ENCODE results near the gene FAM25A.
A peak's percentile ranks its signal among the peaks of the same experiment; 100 is the strongest.
"Not testable (repeated sequence)": the region's sequence is repeated elsewhere in the genome, so short reads cannot be mapped to it uniquely, and the experiment has no call there.

FAM25A gene

DNA sequence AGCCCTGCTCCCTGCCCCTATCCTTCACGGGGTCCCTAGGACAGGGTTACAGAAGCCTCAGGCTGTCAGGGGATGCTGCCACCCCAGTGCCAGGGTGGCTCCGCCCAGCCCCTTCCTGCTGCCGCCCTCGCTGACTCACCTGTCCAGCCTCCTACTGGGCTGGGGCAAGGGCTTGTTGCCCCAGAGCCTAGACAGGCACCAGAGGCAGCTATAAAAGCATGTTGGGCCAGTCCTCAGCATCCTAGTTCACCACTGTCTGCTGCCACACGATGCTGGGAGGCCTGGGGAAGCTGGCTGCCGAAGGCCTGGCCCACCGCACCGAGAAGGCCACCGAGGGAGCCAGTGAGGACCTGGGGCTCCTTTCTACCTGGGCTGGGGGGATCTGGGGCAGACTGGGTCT, at the start of gene FAM25A:
TSS of gene FAM25A (plus strand) at position 239 of the 400 bp plus-strand sequence. CDS start at position 270, 31 bp downstream.
- not testable (repeated sequence) for DNase-seq

- DNase-seq: no peak
Measured at GRCh38 chr10:86970982-86971231, 49.2 kb upstream of the FAM25A start.

DNA sequence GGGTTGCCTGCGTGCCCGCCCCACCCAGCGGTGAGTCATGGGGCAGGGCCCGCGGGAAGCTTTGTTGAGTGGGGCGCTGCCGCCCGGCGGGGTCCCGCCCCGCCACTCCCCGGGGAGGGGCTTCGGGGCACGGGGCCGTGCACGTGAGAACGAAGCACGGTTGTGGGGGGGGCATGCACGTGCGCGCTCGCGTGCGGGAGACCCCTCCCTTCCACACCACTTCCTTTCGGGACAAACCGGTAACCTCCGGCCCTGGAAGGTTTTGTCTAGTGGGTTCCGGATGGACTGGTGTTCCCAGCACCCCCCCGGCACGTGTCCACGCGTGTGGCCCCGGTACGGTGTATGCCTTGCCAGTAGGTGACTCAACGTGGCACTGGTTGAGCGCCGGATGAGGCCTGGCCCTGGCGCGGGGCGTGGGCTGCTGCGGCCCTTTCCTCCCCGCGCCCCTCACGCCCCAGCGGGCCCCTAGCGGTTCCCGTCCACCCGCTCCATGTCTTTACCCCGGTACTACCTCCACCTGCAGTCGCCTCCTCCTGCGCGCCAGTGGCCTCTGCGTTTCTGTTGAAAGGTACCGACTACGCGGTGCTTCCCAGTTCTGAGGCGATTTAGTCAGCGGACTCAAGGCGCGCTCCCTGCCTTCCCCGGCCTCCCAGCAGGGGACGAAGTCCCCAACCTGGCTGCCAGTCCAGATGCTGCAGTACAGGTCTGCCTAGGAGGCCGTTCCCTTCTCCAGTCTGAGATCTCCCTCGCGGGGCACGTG, 48.7 kb upstream of the FAM25A start:
- peak; percentile 88 for DNase-seq

- no peak for DNase-seq
Measured at GRCh38 chr10:86972613-86973380, 47.3 kb upstream of the FAM25A start.

- DNase-seq: no peak
Measured at GRCh38 chr10:86974484-86974883, 45.6 kb upstream of the FAM25A start.

- no peak for DNase-seq
Measured at GRCh38 chr10:86976362-86977056, 43.6 kb upstream of the FAM25A start.

GRCh38 chr10:86978457-86978856, 41.6 kb upstream of the FAM25A start:
- not testable (repeated sequence) for DNase-seq

- DNase-seq: no peak
Measured at GRCh38 chr10:86979296-86979818, 40.7 kb upstream of the FAM25A start.

- DNase-seq: no peak
Measured at GRCh38 chr10:86979977-86980448, 40.1 kb upstream of the FAM25A start.

DNA sequence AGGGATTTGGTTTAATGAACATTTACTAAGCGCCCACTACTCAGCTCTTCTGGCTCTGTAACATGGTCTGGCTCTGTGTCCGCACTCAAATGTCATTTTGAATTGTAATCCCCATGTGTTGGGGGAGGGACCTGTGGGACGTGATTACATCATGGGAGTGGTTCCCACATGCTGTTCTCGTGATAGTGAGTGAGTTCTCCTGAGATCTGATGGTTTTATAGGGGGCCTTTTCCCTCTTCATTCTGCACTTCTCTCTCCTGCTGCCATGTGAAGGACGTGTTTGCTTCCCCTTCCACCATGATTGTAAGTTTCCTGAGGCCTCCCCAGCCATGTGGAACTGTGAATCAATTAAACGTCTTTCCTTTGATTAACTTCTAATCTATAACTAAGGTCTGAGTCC, 39.1 kb upstream of the FAM25A start:
- not testable (repeated sequence) for DNase-seq

DNA sequence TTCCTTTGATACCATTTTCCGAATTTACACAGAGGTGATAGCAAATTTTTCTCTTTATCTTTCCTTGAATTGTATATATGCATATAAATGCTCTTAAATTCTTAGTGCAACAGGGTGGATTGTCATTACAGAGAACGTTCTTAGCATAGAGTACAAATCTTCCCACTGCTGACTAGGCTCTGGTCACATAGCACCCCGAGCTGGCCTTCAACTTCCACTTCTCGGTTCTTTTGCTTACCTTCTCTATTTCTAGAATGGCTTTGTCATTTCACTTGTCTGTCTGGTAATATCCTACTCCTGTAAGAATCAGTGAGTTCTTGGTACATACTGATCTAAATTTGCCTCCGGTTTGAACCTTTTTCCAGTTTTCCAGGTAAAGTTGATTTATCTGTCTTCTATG, 38.4 kb upstream of the FAM25A start:
- DNase-seq: no peak

DNA sequence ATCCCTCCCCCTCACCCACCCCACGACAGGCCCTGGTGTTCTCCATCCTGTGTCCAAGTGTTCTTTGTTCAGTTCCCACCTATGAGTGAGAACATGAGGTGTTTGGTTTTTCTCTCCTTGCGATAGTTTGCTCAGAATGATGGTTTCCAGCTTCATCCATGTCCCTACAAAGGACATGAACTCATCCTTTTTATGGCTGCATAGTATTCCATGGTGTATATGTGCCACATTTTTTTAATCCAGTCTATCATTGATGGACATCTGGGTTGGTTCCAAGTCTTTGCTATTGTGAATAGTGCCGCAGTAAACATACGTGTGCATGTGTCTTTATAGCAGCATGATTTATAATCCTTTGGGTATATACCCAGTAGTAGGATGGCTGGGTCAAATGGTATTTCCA, 35.6 kb upstream of the FAM25A start:
- DNase-seq: not testable (repeated sequence)

DNA sequence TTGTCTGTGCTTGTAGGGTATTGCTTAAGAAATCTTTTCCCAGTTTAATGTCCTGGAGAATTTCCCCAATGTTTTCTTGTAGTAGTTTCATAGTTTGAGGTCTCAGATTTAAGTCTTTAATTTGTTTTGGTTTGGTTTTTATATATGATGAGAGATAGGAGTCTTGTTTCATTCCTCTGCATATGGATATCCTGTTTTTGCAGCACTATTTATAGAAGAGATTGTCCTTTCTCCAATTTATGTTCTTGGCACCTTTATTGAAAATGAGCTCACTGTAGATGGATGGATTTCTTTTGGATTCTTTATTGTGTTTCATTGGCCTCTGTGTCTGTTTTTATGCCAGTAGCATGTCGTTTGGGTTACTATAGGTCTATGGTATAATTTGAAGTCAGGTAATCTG, 31.6 kb upstream of the FAM25A start:
- DNase-seq: no peak

- DNase-seq: not testable (repeated sequence)
Measured at GRCh38 chr10:86991362-86991761, 28.7 kb upstream of the FAM25A start.

- DNase-seq: no peak
Measured at GRCh38 chr10:86992456-86992855, 27.6 kb upstream of the FAM25A start.

DNA sequence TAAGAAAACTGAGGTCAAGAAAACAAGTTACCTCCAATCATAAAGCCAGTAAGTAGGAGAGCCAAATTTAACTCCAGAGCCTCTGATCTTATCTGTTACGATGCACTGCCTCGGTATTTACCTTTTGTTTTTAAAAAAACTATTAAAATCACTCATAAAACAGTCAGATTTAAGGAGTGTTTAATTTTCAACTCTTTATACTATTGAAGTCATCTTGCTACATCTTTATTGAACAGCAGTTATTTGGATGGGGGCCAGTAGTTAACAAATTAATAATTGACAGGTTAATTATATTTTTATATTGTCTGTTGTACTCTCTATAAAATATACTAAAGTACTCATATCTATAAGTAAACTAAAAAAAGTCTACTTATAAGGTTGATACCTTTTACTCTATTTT, 27.2 kb upstream of the FAM25A start:
- no peak for DNase-seq

DNA sequence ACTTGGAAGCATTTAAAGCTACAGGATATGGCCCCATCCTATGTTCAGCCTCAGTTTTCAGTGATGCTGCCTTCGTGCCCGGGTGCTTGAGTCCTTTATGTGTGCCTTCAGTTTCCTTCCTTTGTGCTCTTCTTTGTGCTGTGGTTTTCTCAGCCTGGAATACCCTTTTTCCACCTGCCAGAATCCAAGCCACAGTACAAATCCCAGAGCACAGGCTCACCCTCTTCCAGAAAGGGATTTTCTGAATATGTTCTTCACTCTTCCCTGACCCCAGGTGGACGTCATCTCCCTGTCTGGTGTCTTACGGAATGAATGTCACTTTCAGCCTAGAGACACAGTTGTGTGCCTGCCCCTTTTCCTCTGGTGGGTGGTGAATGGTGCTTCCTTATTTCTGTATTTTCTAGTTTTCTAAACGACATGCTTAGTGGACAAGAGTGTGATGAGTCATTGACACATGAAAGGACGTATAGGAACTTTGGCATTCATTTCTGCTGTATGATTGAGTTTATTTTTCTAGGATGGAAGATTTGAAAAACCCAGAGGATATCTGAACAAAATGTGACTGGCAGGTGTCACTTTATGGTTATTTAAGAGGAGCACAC, 20.2 kb upstream of the FAM25A start:
- not testable (repeated sequence) for DNase-seq

GRCh38 chr10:87000491-87000890, 19.6 kb upstream of the FAM25A start:
- no peak for DNase-seq

DNA sequence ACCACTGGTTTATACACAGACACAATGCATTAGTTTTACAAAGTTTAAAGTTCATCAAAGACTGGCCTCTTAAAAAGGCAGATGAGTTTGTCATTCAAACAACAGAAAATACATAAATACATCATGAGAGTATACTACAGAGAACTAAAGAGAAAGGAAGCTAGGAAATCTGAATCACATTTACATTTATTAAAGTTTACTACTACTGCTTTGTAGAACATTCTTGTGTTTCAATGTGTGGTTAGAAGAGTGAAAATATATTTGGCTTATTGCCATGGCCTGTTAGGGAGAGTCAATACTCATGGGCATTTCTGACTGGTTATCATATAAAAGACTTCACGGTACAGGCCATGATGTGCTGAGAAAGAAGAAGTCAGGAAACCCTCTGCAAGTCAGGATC, 13.0 kb upstream of the FAM25A start:
- DNase-seq: not testable (repeated sequence)

GRCh38 chr10:87007674-87008073, 12.4 kb upstream of the FAM25A start:
- not testable (repeated sequence) for DNase-seq

DNA sequence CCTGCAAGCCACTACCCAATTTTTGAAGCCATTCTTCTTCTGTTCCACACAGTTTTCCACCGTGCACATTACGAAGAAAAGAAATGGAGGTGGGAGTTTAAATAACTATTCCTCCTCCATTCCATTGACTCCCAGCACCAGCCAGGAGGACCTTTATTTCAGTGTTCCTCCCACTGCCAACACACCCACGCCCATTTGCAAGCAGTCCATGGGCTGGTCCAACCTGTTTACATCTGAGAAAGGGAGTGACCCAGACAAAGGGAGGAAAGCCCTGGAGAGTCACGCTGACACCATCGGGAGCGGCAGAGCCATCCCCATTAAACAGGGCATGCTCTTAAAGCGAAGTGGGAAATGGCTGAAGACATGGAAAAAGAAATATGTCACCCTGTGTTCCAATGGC, 11.8 kb upstream of the FAM25A start:
- not testable (repeated sequence) for DNase-seq

GRCh38 chr10:87009134-87009696, 10.9 kb upstream of the FAM25A start:
- DNase-seq: not testable (repeated sequence)

DNA sequence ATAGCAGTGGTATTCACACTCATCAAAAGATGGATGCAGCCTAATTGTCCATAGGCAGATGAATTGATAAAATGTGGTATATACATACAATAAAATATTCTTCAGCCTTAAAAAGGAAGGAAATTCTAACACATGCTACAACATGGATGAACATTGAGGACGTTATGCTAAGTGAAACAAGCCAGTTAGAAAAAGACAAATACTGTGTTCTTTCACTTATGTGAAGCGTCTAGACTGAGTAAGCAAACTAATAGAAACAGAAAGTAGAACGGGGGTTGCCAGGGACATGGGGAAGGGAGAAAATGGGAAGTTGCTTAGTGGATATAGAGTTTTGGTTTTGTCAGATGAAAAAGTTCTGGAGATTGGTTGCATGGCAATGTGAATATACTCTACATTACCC, 6.6 kb upstream of the FAM25A start:
- not testable (repeated sequence) for DNase-seq

Measured in activated CD4-positive, alpha-beta T cell treated with anti-CD3 and anti-CD28 coated beads, Interleukin-10, Interleukin-2, amounts not matched to agents 100 ng/mL and 50 ng/mL, durations not matched to agents 16 hours and 8 hours (primary cell).